ENCODE results near the gene BRD3.

BRD3 gene

DNA sequence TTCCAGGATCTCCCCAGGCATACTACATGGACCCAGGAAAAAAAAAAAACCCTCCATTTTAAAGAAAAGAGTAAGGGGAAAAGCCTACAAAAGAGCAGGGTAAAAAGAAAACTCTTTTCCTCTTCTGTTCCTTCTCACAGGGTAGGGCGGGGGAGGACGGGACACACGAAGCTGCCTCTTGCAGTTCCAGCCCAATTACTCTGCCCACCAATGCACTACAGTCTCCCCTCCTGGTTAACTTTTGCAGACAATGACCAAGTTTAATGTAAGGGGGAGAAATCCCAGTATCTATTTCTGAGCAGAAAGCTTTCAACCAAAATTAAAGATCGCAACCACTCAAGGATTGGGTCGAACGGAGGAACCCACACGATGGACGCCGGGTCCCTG, 1.3 kb downstream of the BRD3 start:
- DNase-seq = no peak

DNA sequence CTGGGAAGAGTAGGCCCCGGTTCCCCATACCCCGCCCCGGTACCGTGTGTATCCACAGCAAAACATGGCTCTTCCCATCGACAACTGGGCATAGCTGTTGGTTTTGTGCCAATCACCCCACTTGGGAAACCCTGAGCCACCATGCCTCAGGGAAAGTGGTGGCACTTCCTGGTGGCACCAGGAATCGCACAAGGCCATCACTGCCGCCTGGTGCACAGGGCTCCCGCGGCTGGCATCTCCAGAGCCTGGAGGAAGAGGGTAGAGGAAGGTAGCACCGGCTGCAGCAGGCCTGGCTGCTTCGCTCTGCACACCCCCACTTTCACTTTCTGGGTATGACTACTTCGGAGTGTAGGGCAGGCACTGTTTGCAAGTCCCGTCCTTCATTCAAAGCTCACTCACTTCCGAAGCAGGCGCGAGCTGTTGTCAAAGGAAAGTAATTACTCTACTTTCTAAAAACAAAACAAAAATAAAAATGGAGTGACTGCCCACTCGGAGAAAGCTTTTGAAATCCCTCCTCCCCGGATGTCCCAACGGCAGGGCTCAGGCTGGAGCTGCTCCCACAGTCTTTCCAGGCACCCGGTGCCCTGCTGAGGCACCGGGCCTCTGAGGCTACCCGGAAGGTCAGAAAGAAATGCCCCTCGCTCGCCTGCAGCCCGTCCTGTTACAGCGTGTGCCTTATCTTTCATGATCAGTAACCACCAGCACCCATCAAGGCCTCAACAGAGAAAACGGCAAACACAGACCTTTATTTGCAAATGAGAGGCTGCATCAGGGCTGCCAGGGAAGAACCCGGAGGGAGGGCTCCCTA, 2.0 kb downstream of the BRD3 start:
- DNase-seq = peak; percentile 30

DNA sequence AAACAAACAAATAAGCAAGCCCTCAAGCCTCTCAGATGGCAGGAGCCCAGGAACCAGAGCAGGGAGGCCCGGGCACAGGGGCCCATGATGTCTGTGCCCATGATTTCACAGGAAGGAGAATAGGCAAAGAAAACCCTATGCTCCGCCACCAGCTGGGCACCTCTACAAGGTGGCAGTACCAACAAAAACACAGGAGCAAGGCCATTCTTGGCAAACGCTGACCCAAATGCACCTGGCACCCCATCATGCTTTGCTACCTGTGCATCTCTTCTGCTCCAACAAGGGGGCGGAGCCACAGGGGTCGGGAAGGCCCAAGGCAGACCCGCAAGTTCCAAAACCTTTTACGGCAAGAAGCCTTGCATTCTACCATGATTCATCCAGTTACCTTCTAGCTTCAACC, 3.1 kb downstream of the BRD3 start:
- DNase-seq = no peak

DNA sequence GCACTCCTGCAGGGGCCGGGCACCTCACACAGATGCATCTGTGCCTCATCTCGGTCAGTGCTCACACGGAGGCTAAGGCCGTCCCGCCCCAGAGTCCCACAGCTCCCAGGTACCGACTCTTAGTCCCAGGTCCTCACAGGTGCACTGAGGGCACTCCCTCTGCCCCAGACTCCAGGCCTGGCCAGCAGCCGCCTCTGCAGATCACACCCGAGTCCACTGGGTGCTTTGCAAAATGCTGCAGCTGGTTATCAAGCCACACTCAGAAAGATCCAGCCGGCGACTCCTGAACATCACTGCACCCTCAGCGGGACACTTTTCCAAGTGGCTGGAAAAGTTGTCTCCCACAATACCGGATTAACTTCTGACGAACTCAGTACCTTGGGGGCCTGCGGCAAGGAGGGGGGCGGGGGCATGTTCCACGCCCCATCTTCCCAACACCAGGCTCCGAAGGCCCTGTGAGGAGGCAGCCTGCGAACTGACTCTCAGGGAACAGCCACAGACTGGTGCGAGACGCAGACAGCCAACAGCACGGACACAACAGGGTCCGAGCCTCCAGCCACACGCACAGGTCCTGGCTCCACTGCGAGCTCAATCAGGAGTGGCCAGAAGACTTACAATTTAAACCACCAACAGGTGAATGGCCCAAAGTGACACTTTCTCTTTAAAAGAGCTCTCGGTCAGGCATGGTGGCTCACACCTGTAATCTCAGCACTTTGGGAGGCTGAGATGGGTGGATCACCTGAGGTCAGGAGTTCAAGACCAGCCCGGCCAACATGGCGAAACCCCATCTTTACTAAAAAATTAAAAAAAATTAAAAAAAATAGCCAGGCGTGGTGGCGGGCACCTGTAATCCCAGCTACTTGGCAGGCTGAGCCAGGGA, 4.0 kb downstream of the BRD3 start:
- DNase-seq = no peak

DNA sequence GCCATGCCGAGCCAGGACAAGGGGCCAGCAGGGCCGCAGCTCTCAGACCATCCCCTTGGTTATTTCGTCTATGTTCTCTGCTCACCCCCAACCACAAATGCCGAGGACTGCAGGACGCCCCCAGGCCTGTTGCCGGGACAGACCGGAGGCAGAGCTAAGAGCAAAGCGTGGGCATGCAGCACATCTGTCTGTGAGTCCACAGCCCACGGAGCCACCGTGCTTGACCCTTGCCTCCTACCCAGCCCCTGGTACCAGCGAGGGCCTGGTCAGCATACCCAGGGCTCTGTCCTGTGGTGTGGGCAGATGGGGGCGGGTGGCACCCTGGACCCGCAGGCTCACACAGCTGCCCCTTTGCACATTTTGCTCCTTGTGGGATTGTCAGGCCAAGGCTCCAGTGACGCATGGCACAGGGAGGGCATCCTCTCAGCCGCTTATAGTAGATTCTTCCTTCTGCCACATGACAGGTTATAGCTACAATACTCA, 4.7 kb downstream of the BRD3 start:
- no peak for DNase-seq

DNA sequence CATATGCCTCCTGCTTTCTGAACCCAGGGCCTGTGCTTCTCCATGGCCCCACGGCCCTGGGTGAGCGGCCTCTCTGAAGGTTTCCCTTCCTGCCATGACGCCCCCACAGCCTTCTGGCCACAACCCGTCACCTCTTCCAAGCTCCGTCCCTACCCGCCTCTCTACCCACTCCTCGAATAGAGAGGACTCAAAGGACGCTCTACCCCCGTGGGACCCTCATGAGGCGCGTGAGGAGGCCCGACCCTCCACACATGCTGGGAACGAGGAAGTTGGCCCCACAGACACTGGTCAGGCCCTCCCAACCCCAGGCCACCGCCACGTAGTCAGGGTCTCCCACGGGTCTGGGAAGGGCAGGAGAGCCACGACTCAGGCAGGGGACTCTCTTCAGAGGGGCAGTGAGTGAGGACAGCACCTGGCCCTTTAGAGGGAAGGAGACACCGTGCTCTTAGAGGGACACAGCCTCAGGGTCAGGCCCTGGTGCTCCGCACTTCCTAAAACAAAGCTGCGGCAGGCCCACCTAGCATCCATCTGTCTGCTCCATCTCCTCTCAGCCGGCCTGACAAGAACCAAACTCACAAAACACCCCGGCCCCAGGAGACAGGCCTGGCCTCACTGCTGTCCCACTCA, 5.3 kb downstream of the BRD3 start:
- no peak for DNase-seq

DNA sequence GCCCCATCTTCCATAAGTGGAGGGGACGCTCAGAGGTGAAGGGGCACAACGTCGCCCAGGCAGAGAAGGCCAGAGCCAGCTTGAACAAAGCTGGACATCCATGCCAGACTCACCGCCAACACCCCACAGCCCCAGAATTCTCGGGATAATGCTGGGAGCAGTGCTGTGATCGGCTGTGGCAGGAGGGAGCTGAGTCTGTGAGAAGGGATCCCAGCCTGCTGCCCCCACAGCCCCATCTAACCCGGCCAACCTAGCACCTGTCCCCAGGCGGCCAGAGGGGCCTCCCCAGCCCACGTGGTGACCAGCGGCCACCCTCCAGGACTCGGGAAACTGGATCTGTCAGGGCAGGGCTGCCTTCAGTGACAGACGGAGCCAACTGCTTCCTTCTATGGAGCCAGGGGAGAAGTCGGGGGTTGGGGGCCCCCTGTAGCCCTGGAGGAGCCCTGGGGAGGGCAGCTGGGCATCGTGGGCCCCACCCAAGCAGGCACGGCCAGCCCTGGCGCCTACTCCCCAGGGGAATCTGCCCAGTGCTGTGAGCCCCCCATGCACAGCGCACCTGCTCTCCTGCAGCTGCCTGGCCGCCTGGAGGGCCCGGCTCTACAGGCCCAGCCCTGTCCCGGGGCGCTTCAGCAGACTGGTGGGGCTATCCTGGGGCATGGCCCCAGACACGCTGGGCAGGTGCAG, 6.0 kb downstream of the BRD3 start:
- no peak for DNase-seq

DNA sequence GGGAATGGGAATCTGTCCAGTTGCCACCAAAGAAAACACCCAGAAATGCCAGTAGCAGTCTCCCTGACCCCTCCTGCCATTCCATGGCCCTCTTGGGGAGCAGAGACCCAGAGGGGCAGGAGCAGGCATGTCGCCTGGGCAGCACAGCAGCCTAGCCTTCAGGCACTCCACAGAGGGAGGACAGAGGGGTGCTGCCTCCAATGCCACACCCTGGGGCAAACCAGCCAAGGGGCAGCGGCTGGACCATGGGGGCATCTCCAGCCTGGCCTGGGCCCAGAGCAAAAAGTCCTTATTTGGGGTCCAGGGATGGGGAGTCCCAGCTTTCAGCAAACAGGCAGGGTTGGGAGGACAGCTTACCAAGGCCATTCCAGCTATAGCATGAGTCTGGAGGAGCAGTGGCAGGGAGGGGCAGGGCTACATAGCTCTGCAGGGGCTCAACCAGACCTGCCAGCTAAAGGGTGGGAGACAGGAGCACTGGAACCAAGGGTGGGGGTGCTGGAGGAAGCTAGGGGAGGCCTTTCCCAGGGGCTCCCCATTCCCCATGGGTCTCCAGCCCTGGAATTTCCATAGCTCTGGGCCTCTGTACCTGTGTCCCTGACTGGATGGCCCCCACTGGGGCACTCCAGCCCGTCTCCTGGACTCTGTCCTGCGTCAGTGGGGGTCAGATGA, 6.7 kb downstream of the BRD3 start:
- no peak for DNase-seq

DNA sequence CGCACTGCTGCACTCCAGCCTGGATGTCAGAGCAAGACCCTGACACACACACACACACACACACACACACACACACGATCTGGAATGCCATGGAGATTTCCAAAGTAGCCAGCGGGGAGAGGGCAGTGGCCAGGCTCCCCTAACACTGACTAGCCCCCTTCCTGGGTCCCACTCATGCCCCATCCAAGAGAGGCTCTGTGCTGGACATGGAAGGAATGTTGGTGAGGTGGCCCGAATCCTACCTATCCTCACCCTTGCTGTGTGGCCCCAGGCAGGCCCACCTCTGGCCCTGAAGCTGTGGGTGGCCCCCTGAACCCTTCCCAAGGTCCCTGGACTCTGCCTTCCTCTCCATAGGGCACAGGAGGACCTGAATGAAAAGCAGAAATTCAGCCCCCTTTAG, 7.3 kb downstream of the BRD3 start:
- no peak for DNase-seq

DNA sequence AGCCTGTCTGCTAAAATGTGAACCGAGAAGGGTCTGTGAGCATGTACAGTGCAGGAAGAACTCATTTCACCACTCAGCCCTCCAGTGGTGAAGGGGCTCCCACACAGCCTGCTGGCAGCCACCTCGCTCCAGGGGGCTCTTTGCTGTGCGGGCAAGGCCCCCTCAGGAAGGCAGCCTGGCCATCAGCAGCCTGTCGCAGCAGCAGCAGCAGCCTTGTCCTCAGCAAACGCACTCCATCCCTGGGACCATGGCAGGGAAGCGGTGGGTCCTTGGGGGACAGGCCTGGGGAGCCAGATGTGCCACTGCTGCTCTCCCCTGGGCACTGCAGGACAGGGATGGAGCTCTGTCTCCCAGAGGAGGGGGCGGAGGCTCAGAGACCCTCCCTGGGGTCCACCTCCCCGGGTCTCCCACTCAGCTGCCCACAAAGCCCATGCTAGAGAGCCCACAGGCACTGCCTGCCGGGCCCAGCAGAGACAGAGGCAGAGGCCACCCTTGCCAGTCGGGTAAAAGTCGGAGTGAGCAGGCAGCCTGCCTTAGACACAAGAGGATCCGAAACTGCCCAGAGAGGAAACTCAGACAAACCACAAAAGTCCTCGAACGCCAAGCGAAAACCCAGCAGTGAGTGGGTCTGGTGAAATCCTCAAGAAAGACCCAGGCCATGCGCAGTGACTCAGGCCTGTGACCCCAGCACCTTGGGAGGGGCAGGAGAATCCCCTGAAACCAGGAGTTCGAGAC, 8.0 kb downstream of the BRD3 start:
- DNase-seq = no peak

DNA sequence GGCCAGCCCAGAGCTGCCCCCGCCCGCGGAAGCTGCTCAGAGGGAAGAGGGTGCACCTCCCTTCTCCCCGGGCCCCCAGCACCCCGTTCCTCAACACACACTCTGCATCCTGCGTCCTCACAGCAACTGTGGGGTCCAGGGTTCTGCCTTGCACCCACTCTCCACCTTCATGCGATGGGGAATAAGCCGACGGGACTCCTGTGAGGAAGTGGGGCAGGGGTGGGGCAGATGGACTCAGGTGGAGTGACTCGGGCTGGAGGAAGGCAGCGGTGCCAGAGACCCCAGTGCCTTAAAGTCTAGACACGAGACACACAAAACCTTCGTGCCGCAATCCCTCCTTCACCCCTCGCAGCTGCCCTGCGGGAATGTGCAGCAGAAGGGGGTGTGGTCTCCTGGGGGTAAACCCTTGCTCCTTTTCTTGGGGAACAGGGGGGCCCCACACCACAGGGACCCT, 8.6 kb downstream of the BRD3 start:
- no peak for DNase-seq

DNA sequence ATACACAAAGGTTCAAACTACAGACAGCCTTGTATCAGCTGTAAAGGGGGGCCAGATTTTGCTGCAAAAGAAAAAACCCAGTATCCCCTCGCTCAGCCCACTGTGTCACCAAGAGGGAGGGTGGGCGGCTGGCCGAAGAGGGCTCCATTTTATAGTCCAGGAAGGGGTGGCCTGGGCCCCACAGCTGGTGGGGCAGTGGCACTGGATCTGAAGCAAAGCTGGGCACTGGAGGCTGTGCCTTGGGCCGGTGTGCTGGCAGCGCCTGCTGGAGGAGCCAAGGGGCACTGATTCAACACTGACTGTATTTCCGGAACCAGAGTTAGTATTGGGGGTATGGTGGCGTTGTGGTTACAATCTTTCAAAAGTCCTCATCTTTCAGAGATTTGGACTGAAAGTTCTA, 9.1 kb downstream of the BRD3 start:
- DNase-seq = no peak

DNA sequence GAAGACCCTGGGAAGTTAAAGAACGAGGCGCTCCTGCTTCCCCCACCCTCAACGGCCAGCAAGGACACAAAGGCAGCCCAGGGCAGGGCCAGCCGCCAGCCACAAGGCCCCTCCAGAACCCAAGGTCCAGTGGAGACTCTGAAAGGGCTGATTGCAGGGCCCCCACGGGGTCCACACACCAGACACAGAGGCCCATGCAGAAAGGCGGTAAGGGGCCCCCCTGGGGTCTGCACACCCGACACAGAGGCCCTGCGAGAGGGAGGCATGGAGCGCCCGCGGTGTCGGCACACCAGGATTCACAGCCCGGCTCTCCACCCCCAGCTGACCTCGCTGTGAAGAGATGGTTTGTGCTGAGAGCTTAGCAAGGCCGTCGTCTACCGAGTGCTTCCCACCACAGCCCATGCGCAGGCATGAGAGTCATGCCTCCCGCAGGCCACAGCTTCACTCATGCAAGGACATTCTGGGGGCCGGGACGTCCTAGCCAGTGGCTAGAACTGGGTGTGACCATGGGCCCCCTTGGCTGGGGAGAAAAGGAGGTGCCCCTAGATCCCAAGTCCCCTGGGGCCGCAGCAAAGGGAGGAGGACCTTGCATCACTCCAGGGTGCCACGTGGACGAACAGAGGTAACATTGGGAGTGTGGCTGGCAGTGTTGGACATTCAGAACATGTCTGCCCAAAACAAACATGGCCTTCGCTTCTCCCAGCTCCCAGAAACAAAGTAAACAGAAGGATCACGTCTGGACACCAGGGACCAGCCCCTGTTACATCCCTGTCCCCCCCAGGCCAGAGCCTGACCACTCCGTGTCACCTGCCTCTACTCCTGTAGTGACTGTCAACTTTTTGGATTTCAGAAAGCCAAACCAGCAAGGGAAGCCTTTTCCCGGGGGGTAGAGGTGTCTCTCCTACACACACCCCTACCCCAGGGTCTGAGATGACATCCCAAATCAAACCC, 9.8 kb downstream of the BRD3 start:
- DNase-seq = no peak

DNA sequence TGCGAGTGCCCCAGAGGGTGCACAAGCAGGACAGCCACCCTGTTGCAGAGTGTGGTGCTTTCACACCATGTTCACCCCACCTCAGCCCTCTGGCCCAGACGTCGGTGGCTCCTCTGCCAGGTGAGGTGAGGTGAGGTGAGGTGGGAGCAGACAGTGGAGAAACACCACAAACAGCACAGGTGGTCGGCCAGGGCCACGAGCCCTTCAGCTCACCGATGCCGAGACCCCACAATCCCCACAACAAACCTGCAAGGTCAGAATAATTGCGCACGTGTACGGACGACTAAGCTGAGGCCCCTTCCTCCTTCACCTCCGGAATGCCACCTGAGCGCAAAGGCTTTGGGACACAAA, 10.5 kb downstream of the BRD3 start:
- no peak for DNase-seq

DNA sequence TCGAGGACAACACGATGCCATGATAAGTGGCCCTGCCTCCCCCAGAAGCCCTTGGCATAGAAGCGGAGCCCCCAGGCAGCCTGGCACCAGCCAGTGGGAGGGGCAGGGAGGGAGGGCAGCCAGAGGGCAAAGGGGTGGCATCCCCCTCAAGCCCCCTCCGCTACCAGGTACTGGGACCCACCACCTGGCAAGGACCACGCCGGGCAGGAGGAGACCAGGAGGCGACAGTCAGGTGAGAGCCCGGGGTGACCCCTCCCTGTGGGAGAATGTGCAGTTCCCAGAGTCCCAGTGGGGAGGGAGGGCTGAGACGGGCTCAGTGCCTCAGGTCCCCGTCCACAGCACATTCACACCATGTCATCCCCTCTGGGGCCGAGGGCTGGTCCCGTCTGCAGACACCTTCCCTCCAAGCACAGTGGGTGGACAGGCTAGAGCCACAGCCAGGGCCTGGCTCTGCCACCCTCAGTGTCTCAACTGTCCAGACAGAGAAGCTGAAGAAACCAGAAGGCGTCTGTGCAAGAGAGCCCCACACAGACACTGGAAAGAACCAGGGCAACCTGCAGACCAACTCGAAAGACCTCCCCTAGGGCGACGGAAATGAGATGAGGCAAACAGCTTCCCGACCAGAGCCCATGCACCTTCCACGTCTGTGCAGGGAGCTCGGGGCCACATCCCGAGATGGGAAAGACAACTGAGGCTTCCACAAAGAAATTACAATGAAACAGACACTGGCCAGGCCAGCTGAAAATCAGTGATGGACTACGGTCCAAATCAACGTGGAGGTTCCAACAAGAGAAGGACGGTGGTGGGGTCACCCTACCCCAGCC, 11.1 kb downstream of the BRD3 start:
- no peak for DNase-seq

DNA sequence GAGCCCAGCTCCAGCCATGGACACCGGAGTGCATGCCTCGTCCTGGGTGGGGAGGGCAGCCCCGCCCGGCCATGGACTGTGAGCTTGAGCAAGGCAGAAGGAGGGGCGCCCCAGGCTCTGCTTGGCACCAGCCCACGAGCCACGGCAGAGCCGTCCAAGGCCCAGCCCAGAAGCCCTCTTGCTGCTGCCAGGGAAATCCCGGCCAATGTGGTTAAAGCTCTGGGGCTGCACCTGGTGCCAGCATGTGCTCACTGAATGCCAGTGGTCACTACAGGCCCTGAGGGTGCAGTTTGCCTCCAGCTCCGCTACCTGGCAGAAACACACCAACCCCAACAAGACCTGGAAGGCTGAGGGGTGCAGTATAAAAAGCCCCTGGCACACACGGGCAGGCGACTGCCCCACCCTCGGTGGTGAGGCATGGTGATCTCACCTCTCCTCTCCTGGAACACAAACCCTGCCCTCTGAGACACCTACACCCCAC, 11.8 kb downstream of the BRD3 start:
- DNase-seq = no peak

DNA sequence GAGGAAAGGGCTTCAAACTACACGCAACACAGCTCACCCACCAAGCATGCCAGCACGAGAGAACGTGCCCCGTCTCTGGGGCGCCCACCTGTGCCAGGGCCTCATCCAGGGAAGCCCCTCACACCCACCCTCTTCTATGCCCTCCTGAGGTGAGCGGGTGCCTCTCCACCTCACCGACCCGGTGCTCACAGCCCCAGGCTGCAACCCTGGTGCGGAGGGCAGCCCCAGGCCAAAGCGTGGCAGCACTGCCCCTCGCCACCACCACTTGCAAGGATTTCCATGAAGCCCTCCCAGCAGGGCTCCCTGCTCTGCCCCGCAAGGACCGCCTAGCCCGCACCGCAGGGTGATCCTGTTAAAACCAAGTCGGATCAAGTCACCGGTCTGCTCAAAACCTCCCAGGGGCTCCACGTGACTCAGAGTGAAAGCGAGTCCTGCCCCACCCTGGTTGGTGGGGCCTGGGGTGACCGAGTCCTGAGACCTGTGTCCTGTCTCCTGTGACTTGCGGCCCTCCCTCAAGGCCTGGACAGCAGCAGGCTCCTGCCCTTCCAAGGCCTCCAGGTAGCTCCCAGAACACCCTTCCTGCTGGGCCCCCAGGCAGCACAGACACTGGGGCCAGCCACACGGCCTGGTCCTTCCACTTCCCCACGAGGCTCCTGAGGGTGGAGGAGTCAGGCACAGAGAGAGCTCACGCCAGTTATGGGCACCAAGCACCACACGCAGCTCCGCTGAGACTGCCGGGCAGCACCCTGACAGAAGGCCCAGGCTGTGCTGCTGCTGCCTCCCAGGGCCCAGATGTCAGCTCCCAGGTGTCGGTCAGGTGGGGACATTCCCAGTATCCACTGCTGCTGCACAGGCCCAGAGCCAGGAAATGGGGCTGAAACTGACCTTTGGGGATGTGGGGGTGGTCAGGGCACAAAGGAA, 12.7 kb downstream of the BRD3 start:
- DNase-seq = no peak

Data from activated effector memory CD4-positive, alpha-beta T cell treated with Interleukin-2 at 50 U/mL for 16 hours (primary cell).